MM.1S (cell line): ENCODE measurements around the gene ZNF446.
A peak's percentile ranks its signal among the peaks of the same experiment; 100 is the strongest.

Source experiments
- DNase-seq: peaks from one replicate; pipeline ENCODE4 v3.0.0-alpha.2; 2015
- H2AFZ ChIP-seq: fragments of 300-600 bp; sonication (generic); 2 replicates; pipeline ENCODE4 v1.6.0; 2016; ENCODE audit warnings: antibody characterized with exemption, low read length
- H3F3A ChIP-seq: fragments of 300-600 bp; sonication (generic); 2 replicates; pipeline ENCODE4 v1.6.1; 2016; ENCODE audit warnings: mild to moderate bottlenecking, antibody characterized with exemption, low read length, moderate library complexity, mixed read lengths; ENCODE audit not compliant: insufficient read depth
- H3K27ac ChIP-seq: fragments of 300-600 bp; sonication (generic); 2 replicates; pipeline ENCODE4 v1.5.1; 2016; ENCODE audit warnings: mild to moderate bottlenecking, low read length
- H3K27me3 ChIP-seq: fragments of 300-600 bp; sonication (generic); replicated peaks from 2 replicates; pipeline ENCODE4 v1.6.0; 2016; ENCODE audit warnings: low read length; ENCODE audit not compliant: insufficient read depth
- H3K36me3 ChIP-seq: fragments of 300-600 bp; sonication (generic); replicated peaks from 2 replicates; pipeline ENCODE4 v1.6.1; 2016; ENCODE audit warnings: mild to moderate bottlenecking, low read length, mixed read lengths; ENCODE audit not compliant: insufficient read depth
- H3K4me1 ChIP-seq: fragments of 300-600 bp; sonication (generic); 2 replicates; pipeline ENCODE4 v1.6.1; 2016; ENCODE audit warnings: low read length, mixed read lengths
- H3K4me2 ChIP-seq: fragments of 300-600 bp; sonication (generic); 2 replicates; pipeline ENCODE4 v1.6.0; 2016; ENCODE audit warnings: low read depth, low read length
- H3K4me3 ChIP-seq: fragments of 300-600 bp; sonication (generic); 2 replicates; pipeline ENCODE4 v1.5.1; 2016; ENCODE audit warnings: low read length, mixed read lengths
- H3K79me2 ChIP-seq: fragments of 300-600 bp; sonication (generic); 2 replicates; pipeline ENCODE4 v1.6.1; 2016; ENCODE audit warnings: mixed run types, low read length, mixed read lengths
- H3K9ac ChIP-seq: fragments of 300-600 bp; sonication (generic); 2 replicates; pipeline ENCODE4 v1.6.1; 2016; ENCODE audit warnings: low read length, mixed read lengths
- H3K9me2 ChIP-seq: fragments of 300-600 bp; sonication (generic); replicated peaks from 2 replicates; pipeline ENCODE4 v1.6.1; 2016; ENCODE audit warnings: mild to moderate bottlenecking, low read length, mixed read lengths; ENCODE audit not compliant: insufficient read depth
- H3K9me3 ChIP-seq: fragments of 300-600 bp; sonication (generic); replicated peaks from 2 replicates; pipeline ENCODE4 v1.6.1; 2016; ENCODE audit warnings: mild to moderate bottlenecking, low read length, mixed read lengths; ENCODE audit not compliant: insufficient read depth
- H4K20me1 ChIP-seq: fragments of 300-600 bp; sonication (generic); 2 replicates; pipeline ENCODE4 v1.6.1; 2016; ENCODE audit warnings: mild to moderate bottlenecking, low read length, moderate library complexity, mixed read lengths; ENCODE audit not compliant: insufficient read depth
- EZH2 ChIP-seq: fragments of 300-600 bp; sonication (generic); optimal IDR thresholded peaks from 2 replicates; pipeline ENCODE3; 2017; ENCODE audit warnings: low read depth, mild to moderate bottlenecking, antibody characterized with exemption, low read length, mixed read lengths
- EZH2phosphoT487 ChIP-seq: fragments of 300-600 bp; sonication (generic); IDR thresholded peaks from 2 replicates; pipeline ENCODE4 v1.6.1; 2018; ENCODE audit warnings: antibody characterized with exemption, low read length
- TF ChIP-seq, protein P1 (sequence below): fragments of 300-600 bp; sonication (generic); IDR thresholded peaks from 2 replicates; pipeline ENCODE4 v1.5.1; 2016; ENCODE audit warnings: antibody characterized with exemption, low read length, mixed read lengths

The ZNF446 gene

GRCh38 chr19:58520257-58520599 lies 44.1 kb downstream of the ZNF446 start:
- H3K79me2 ChIP-seq, result peaks cover 13% of the 10 kb centered on the region
- H3K27me3 ChIP-seq, result peaks cover 4% of the 10 kb centered on the region; the same call in 1 of the 2 replicates
- H3K9me3 ChIP-seq, result no peaks in the 10 kb centered on the region
- no peaks in the 10 kb centered on the region for H3K36me3 ChIP-seq
- H2AFZ ChIP-seq, result peak overlapping the region; percentile 92
- no peak for DNase-seq
- H3K4me1 ChIP-seq, result peaks cover 5% of the 10 kb centered on the region; the same call in 1 of the 2 replicates
- H3K4me2 ChIP-seq, result peak overlapping the region; percentile 82
- H3F3A ChIP-seq, result peaks cover 11% of the 10 kb centered on the region; the same call in 1 of the 2 replicates
- H3K4me3 ChIP-seq, result peak overlapping the region; percentile 88
- no peaks in the 10 kb centered on the region for H4K20me1 ChIP-seq
- no peak for TF ChIP-seq EZH2phosphoT487
- TF ChIP-seq EZH2, result no peak
- TF ChIP-seq, protein P1, sequence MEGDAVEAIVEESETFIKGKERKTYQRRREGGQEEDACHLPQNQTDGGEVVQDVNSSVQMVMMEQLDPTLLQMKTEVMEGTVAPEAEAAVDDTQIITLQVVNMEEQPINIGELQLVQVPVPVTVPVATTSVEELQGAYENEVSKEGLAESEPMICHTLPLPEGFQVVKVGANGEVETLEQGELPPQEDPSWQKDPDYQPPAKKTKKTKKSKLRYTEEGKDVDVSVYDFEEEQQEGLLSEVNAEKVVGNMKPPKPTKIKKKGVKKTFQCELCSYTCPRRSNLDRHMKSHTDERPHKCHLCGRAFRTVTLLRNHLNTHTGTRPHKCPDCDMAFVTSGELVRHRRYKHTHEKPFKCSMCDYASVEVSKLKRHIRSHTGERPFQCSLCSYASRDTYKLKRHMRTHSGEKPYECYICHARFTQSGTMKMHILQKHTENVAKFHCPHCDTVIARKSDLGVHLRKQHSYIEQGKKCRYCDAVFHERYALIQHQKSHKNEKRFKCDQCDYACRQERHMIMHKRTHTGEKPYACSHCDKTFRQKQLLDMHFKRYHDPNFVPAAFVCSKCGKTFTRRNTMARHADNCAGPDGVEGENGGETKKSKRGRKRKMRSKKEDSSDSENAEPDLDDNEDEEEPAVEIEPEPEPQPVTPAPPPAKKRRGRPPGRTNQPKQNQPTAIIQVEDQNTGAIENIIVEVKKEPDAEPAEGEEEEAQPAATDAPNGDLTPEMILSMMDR, result no peak
- peak overlapping the region; percentile 78; the same call in 1 of the 2 replicates for H3K27ac ChIP-seq
- no peaks in the 10 kb centered on the region for H3K9me2 ChIP-seq
- H3K9ac ChIP-seq, result peak overlapping the region; percentile 73

- peaks cover 13% of the 10 kb centered on the region for H3K79me2 ChIP-seq
- TF ChIP-seq EZH2phosphoT487, result no peak
- no peak for TF ChIP-seq EZH2
- TF ChIP-seq, protein P1, result no peak
- no peak overlapping the region for H3K9ac ChIP-seq
- H3F3A ChIP-seq, result peaks cover 11% of the 10 kb centered on the region; the same call in 1 of the 2 replicates
- peaks cover 5% of the 10 kb centered on the region; the same call in 1 of the 2 replicates for H3K4me1 ChIP-seq
- H3K4me2 ChIP-seq, result no peak overlapping the region
- H3K9me3 ChIP-seq, result no peaks in the 10 kb centered on the region
- no peaks in the 10 kb centered on the region for H3K36me3 ChIP-seq
- DNase-seq, result no peak
- H3K27ac ChIP-seq, result no peak overlapping the region
- no peaks in the 10 kb centered on the region for H3K9me2 ChIP-seq
- no peak overlapping the region for H3K4me3 ChIP-seq
- no peak overlapping the region for H2AFZ ChIP-seq
- H4K20me1 ChIP-seq, result no peaks in the 10 kb centered on the region
- peaks cover 4% of the 10 kb centered on the region; the same call in 1 of the 2 replicates for H3K27me3 ChIP-seq
These were observed 45.5 kb downstream of the ZNF446 start for GRCh38 chr19:58521651-58522050.

DNA sequence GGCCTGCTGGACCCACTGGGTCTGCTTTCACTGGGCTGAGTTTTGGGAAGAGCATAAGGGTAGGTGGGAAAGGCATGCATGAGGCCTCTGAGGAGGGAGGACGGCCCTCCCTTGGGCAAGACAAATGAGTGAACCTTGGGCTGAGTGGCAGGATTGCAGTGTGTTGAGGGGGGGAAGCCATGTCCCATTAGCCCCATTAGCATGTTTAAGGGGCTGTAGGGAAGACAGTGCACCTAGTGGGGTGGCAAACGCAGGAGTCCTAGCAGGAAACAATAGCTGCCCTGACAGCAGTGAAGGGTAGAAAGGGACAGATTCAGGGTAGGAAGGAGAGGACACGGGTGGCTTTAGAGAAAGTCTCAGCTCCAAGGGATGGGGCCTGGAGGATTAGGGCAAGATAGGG lies 46.6 kb downstream of the ZNF446 start:
- DNase-seq, result no peak
- H3K9me3 ChIP-seq, result no peaks in the 10 kb centered on the region
- H2AFZ ChIP-seq, result no peak overlapping the region
- peaks cover 13% of the 10 kb centered on the region for H3K79me2 ChIP-seq
- H3K9ac ChIP-seq, result no peak overlapping the region
- TF ChIP-seq EZH2, result no peak
- TF ChIP-seq, protein P1, result no peak
- TF ChIP-seq EZH2phosphoT487, result no peak
- H3K9me2 ChIP-seq, result no peaks in the 10 kb centered on the region
- H3K27me3 ChIP-seq, result peaks cover 15% of the 10 kb centered on the region; the same call in 1 of the 2 replicates
- peaks cover 5% of the 10 kb centered on the region; the same call in 1 of the 2 replicates for H3K4me1 ChIP-seq
- H4K20me1 ChIP-seq, result no peaks in the 10 kb centered on the region
- no peak overlapping the region for H3K27ac ChIP-seq
- no peaks in the 10 kb centered on the region for H3K36me3 ChIP-seq
- no peak overlapping the region for H3K4me3 ChIP-seq
- H3K4me2 ChIP-seq, result no peak overlapping the region
- peaks cover 11% of the 10 kb centered on the region; the same call in 1 of the 2 replicates for H3F3A ChIP-seq
